Chondrocyte (in vitro differentiated cells): ENCODE results near the gene TMEM250. TPM values are rescaled to one million over a fixed set of nuclear protein-coding genes. Genes with fewer than 3 reads are reported as not detected.

ENCODE experiments used
- DNase-seq: peaks from one replicate; pipeline ENCODE4 v3.0.0; 2021; ENCODE audit warnings: mixed read lengths, low spot score
- H3K27ac Mint-ChIP-seq: one replicate; pipeline ENCODE4 v1.8.0; 2021; ENCODE audit warnings: mild to moderate bottlenecking, moderate library complexity, mixed read lengths; ENCODE audit not compliant: unreplicated experiment
- H3K27me3 Mint-ChIP-seq: 2 replicates; pipeline ENCODE4 v1.8.0; 2021; ENCODE audit warnings: low read depth, mixed read lengths
- H3K36me3 Mint-ChIP-seq: 2 replicates; pipeline ENCODE4 v1.8.0; 2021; ENCODE audit warnings: low read depth, mixed read lengths
- H3K4me1 Mint-ChIP-seq: 2 replicates; pipeline ENCODE4 v1.8.0; 2021; ENCODE audit warnings: low read depth, mild to moderate bottlenecking, mixed read lengths
- H3K4me3 Mint-ChIP-seq: one replicate; pipeline ENCODE4 v1.8.0; 2021; ENCODE audit warnings: mild to moderate bottlenecking, moderate library complexity, mixed read lengths; ENCODE audit not compliant: unreplicated experiment
- H3K9me3 Mint-ChIP-seq: 2 replicates; pipeline ENCODE4 v1.8.0; 2021; ENCODE audit warnings: low read depth, mixed read lengths
- total RNA-seq: library from RNA; stranded (reverse); gene quantifications from 3 replicates; pipeline ENCODE4 v1.2.1, GENCODE V29; 2021
- TF ChIP-seq, protein P1 (sequence below): fragments of 200-600 bp; sonication (generic); IDR thresholded peaks from 2 replicates; pipeline ENCODE4 v1.5.0; 2021; ENCODE audit warnings: antibody characterized with exemption, mild to moderate bottlenecking, moderate library complexity

Gene TMEM250
- total RNA-seq, 1 donor from 2014 or later: 37.3 TPM

DNA sequence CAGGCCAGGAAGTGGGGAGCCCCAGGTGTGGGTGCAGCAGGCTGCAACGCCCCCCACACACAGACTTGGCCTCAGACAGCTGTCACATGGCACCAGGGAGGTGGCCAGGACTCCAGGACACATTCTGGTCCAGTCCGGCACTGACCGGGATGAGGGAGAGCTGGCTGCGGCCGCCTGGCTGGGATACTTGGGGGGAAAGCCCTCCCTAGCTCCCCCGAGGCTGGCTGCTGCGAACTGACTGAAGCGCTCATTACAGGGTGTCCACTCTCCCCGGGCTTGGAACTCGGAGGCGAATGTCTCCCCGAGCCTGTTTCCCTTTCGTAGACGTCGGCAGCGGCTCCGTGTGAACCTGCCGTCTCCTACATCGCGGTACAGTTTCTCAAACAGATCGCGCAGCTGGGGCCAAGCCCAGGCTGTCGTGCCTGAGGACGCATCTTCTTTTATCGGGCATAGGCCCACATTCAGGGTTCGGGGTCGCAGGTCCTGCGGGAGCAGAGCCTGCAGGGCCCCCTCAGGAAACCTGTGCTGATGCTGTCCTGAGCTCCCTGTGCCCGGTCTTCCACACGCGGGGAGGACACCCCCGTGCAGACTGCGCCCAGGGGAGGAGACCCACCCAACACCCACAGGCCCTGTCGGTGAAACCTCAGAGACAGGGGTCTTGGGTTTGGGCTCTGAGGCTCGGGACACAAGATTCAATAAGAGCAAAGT lies 43.4 kb downstream of the TMEM250 start:
- Mint-ChIP-seq H3K9me3 (no peaks in the 10 kb centered on the region), H3K27me3 (no peaks in the 10 kb centered on the region), H3K36me3 (peaks cover 7% of the 10 kb centered on the region), H3K4me3 (no peak overlapping the region), H3K27ac (no peak overlapping the region), H3K4me1 (peaks cover 31% of the 10 kb centered on the region)
- TF ChIP-seq, protein P1, sequence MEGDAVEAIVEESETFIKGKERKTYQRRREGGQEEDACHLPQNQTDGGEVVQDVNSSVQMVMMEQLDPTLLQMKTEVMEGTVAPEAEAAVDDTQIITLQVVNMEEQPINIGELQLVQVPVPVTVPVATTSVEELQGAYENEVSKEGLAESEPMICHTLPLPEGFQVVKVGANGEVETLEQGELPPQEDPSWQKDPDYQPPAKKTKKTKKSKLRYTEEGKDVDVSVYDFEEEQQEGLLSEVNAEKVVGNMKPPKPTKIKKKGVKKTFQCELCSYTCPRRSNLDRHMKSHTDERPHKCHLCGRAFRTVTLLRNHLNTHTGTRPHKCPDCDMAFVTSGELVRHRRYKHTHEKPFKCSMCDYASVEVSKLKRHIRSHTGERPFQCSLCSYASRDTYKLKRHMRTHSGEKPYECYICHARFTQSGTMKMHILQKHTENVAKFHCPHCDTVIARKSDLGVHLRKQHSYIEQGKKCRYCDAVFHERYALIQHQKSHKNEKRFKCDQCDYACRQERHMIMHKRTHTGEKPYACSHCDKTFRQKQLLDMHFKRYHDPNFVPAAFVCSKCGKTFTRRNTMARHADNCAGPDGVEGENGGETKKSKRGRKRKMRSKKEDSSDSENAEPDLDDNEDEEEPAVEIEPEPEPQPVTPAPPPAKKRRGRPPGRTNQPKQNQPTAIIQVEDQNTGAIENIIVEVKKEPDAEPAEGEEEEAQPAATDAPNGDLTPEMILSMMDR: no peak
- DNase-seq: peak; percentile 89

DNA sequence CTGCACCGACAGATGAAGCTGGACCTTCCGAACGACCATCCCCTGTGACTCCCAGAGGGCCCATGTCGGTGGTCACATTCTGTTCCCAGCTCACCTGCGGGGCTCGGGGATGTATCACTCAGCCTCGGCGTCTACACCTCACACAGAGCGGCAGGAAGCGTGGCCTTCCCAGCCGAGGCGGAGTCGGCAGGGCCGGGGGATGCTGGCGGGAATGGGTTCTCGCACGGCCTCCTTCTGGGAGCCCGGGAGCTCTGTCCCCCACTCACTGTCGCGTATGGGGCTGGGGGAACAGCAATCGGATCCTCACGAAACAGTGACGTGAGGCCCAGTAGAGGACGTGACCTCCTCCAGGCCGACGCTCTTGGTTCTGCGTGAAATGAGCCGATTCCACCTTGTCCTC lies 44.0 kb downstream of the TMEM250 start:
- no peak for DNase-seq
- no peaks in the 10 kb centered on the region for H3K9me3 Mint-ChIP-seq
- no peak overlapping the region for H3K4me3 Mint-ChIP-seq
- H3K27me3 Mint-ChIP-seq: no peaks in the 10 kb centered on the region
- H3K27ac Mint-ChIP-seq: no peak overlapping the region
- H3K36me3 Mint-ChIP-seq: peaks cover 9% of the 10 kb centered on the region
- H3K4me1 Mint-ChIP-seq: peaks cover 30% of the 10 kb centered on the region
- TF ChIP-seq, protein P1: no peak

Other genes with a start within 250 kb of the TMEM250 start
- gene CAMSAP1, start 211.3 kb downstream of the TMEM250 start, total RNA-seq: 27.1 to 35.5 TPM (median 27.7 TPM) in 3 replicates
- gene UBAC1, start 157.5 kb downstream of the TMEM250 start, total RNA-seq: 33.2 to 36.0 TPM (median 33.5 TPM) in 3 replicates
- gene NACC2, start 23.6 kb downstream of the TMEM250 start, total RNA-seq: 42.6 to 52.4 TPM (median 51.0 TPM) in 3 replicates
- gene LHX3, start 86.3 kb upstream of the TMEM250 start, total RNA-seq: not detected in 3 replicates
- 14.3 to 17.1 TPM (median 15.3 TPM) in 3 replicates for gene QSOX2, start 126.9 kb upstream of the TMEM250 start, total RNA-seq
- not detected in 3 replicates for gene CCDC187, start 185.2 kb upstream of the TMEM250 start, total RNA-seq
- gene GPSM1, start 208.7 kb upstream of the TMEM250 start, total RNA-seq: 25.3 to 43.5 TPM (median 40.0 TPM) in 3 replicates
- 16.4 to 19.9 TPM (median 17.7 TPM) in 3 replicates for gene DNLZ, start 244.9 kb upstream of the TMEM250 start, total RNA-seq